Measurements from ENCODE around the gene DXO.
A peak's percentile ranks its signal among the peaks of the same experiment; 100 is the strongest.
"Not testable (repeated sequence)": the region's sequence is repeated elsewhere in the genome, so short reads cannot be mapped to it uniquely, and the experiment has no call there.

Gene DXO

GRCh38 chr6:31971993-31972708 lies at the start of gene DXO:
Gene DXO (minus strand): TSS chr6:31972138. CDS start chr6:31971675, 463 bp downstream.
- peak; percentile 98 to 99 for DNase-seq

GRCh38 chr6:32014547-32014946 lies 42.6 kb upstream of the DXO start, which contains the start of gene C4B:
Gene C4B (plus strand): TSS chr6:32014795. CDS start chr6:32014846, 51 bp downstream.
- not testable (repeated sequence) for DNase-seq

- not testable (repeated sequence) for DNase-seq
Measured at GRCh38 chr6:32013738-32014137, 41.8 kb upstream of the DXO start.

- DNase-seq: not testable (repeated sequence)
Measured at GRCh38 chr6:32012941-32013617, 41.1 kb upstream of the DXO start.

- DNase-seq: not testable (repeated sequence)
Measured at GRCh38 chr6:32010856-32011530, 39.1 kb upstream of the DXO start.

GRCh38 chr6:32009537-32009936 lies 37.6 kb upstream of the DXO start:
- DNase-seq: not testable (repeated sequence)

- DNase-seq: not testable (repeated sequence)
Measured at GRCh38 chr6:32008616-32009015, 36.7 kb upstream of the DXO start.

GRCh38 chr6:32008037-32008436 lies 36.1 kb upstream of the DXO start:
- DNase-seq: not testable (repeated sequence)

- not testable (repeated sequence) for DNase-seq
Measured at GRCh38 chr6:32007086-32007485, 35.1 kb upstream of the DXO start.

GRCh38 chr6:32005991-32006529 lies 34.1 kb upstream of the DXO start:
- DNase-seq: not testable (repeated sequence)

GRCh38 chr6:32005538-32005880 lies 33.6 kb upstream of the DXO start:
- not testable (repeated sequence) for DNase-seq

GRCh38 chr6:32004864-32005537 lies 33.1 kb upstream of the DXO start:
- not testable (repeated sequence) for DNase-seq

GRCh38 chr6:32004393-32004792 lies 32.5 kb upstream of the DXO start:
- DNase-seq: not testable (repeated sequence)

- DNase-seq: not testable (repeated sequence)
Measured at GRCh38 chr6:32003301-32003700, 31.4 kb upstream of the DXO start.

- not testable (repeated sequence) for DNase-seq
Measured at GRCh38 chr6:32002546-32003268, 30.8 kb upstream of the DXO start.

GRCh38 chr6:31996385-31996784 lies 24.4 kb upstream of the DXO start:
- not testable (repeated sequence) for DNase-seq

- DNase-seq: not testable (repeated sequence)
Measured at GRCh38 chr6:31994421-31994820, 22.5 kb upstream of the DXO start.

- DNase-seq: not testable (repeated sequence)
Measured at GRCh38 chr6:31989363-31989762, 17.4 kb upstream of the DXO start.

GRCh38 chr6:31981744-31982143 lies 9.8 kb upstream of the DXO start, which contains the start of gene C4A:
Gene C4A (plus strand): TSS chr6:31982057. CDS start chr6:31982108, 51 bp downstream.
- DNase-seq: not testable (repeated sequence)

- not testable (repeated sequence) for DNase-seq
Measured at GRCh38 chr6:31980998-31981397, 9.1 kb upstream of the DXO start.

- DNase-seq: not testable (repeated sequence)
Measured at GRCh38 chr6:31980195-31980876, 8.4 kb upstream of the DXO start.
